Measurements from ENCODE around the gene SMIM38. TPM values are rescaled to one million over a fixed set of nuclear protein-coding genes. Genes with fewer than 3 reads are reported as not detected.
A peak's percentile ranks its signal among the peaks of the same experiment; 100 is the strongest.

Gene SMIM38
- total and polyA plus RNA-seq, 4 donors = 0.03 to 1.7 (median 0.07) TPM

DNA sequence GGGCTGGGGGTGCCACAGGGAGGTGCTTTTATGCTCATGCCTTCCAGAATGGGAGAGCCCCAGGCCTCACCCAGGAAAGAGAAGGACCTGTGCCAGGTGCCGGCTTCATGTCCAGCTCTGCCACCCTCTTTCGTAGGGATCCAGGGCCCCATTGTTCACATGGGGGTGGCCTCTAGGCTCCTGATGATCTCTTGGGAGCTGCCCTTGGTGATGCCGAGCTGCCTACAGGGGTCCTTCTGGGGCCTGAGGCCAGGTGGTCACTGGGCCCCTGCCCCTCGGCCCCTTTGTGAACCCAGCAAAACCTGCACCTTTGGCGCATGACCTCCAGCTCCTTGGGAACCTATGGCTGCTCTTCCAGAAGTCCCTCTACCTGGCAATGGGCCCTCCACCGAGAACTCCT, 41.4 kb upstream of the SMIM38 start (continued):
- no peak for TF ChIP-seq YY1 (IDR thresholded peaks at IDR 0.05)

DNA sequence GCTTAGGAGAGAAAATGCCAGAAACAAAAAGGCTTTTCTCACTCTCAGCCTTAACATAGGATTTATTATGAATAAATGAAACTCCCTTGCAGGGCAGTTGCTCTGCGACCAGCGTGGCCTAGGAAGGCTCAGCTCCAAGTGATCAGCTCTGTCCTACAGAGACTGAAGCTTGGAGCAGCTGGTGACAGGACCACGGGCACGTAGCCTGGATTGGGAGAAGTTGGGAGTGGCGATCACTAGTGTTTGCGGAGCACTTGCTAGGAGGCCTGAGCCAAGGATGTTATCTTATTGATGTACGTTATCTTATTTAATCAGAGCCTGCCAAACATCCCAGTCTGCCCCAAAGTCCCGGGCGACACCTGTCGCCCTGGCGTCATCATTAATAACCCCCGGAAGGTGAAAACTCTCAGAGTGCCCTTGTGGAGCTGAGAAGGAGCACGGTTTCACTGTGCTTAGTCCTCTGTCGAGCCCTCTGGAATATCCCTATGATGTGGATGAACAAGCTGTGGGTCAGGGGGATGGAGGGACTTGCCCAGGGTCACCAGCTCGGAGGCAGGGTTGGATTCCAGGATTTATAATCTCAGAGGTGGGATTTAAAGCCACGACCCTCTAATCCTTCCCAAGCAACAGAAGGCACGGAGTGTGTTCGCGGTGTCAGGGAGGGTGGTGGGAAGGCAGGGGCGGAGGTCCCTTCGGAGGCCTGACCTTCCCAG, 40.8 kb upstream of the SMIM38 start:
- no peak for TF ChIP-seq RAD21 (IDR thresholded peaks at IDR 0.05)
- TF ChIP-seq FOXA2 (IDR thresholded peaks at IDR 0.05) = no peak
- peak in 1 of 2 donors; percentile 10 for TF ChIP-seq RXRA (IDR thresholded peaks at IDR 0.05)
- DNase-seq (ENCODE audit: low spot score) = no peak

GRCh38 chr11:69115586-69116560, 39.9 kb upstream of the SMIM38 start:
- WGBS = 66% methylated on average over 41 of the region's 41 CpGs
- TF ChIP-seq NR2F2 (IDR thresholded peaks at IDR 0.05) (peak; percentile 16), GABPA (IDR thresholded peaks at IDR 0.05 in 1 of 2, conservative IDR thresholded peaks at IDR 0.05 in 1 of 2) (no peak), RXRA (IDR thresholded peaks at IDR 0.05) (peak in 1 of 2 donors; percentile 74), HNF4A (conservative IDR thresholded peaks at IDR 0.05) (peak in 1 of 2 donors; percentile 45), SP1 (IDR thresholded peaks at IDR 0.05) (peak; percentile 25), ATF3 (IDR thresholded peaks at IDR 0.05) (no peak), RAD21 (IDR thresholded peaks at IDR 0.05) (peak in 1 of 2 donors; percentile 21)
- TF ChIP-seq, protein P1, sequence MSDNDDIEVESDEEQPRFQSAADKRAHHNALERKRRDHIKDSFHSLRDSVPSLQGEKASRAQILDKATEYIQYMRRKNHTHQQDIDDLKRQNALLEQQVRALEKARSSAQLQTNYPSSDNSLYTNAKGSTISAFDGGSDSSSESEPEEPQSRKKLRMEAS (IDR thresholded peaks at IDR 0.05) = no peak
- TF ChIP-seq, protein P2, sequence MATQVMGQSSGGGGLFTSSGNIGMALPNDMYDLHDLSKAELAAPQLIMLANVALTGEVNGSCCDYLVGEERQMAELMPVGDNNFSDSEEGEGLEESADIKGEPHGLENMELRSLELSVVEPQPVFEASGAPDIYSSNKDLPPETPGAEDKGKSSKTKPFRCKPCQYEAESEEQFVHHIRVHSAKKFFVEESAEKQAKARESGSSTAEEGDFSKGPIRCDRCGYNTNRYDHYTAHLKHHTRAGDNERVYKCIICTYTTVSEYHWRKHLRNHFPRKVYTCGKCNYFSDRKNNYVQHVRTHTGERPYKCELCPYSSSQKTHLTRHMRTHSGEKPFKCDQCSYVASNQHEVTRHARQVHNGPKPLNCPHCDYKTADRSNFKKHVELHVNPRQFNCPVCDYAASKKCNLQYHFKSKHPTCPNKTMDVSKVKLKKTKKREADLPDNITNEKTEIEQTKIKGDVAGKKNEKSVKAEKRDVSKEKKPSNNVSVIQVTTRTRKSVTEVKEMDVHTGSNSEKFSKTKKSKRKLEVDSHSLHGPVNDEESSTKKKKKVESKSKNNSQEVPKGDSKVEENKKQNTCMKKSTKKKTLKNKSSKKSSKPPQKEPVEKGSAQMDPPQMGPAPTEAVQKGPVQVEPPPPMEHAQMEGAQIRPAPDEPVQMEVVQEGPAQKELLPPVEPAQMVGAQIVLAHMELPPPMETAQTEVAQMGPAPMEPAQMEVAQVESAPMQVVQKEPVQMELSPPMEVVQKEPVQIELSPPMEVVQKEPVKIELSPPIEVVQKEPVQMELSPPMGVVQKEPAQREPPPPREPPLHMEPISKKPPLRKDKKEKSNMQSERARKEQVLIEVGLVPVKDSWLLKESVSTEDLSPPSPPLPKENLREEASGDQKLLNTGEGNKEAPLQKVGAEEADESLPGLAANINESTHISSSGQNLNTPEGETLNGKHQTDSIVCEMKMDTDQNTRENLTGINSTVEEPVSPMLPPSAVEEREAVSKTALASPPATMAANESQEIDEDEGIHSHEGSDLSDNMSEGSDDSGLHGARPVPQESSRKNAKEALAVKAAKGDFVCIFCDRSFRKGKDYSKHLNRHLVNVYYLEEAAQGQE (IDR thresholded peaks at IDR 0.05) = no peak
- Histone ChIP-seq H3K9ac (ENCODE audit: low read depth in 1 of 2, low read length in 2 of 2) (no peak overlapping the region), H3K27me3 (ENCODE audit: control insufficient read depth in 4 of 4, insufficient read depth in 4 of 4, low read length in 3 of 4) (no peaks in the 10 kb centered on the region), H3K9me3 (ENCODE audit: control insufficient read depth in 4 of 4, low read length in 3 of 4) (peaks cover 0 to 4% (median 0%) of the 10 kb centered on the region in 4 donors), H3K36me3 (ENCODE audit: control insufficient read depth in 4 of 4, insufficient read depth in 3 of 4, low read depth in 1 of 4, low read length in 3 of 4) (no peaks in the 10 kb centered on the region), H3K27ac (ENCODE audit: low read depth in 1 of 2, low read length in 2 of 2) (no peak overlapping the region), H3K4me3 (ENCODE audit: low read depth in 1 of 3, low read length in 3 of 3) (no peak overlapping the region), H3K4me1 (ENCODE audit: control insufficient read depth in 4 of 4, insufficient read depth in 4 of 4, low read length in 3 of 4) (peaks cover 0 to 10% (median 4%) of the 10 kb centered on the region in 4 donors)
- no peak for DNase-seq (ENCODE audit: low spot score)

More for the DNA sequence above, 40.8 kb upstream of the SMIM38 start:
- H3K4me3 ChIP-seq (ENCODE audit: low read depth in 1 of 3, low read length in 3 of 3) = no peak overlapping the region
- H3K27me3 ChIP-seq (ENCODE audit: control insufficient read depth in 4 of 4, insufficient read depth in 4 of 4, low read length in 3 of 4) = no peaks in the 10 kb centered on the region
- H3K4me1 ChIP-seq (ENCODE audit: control insufficient read depth in 4 of 4, insufficient read depth in 4 of 4, low read length in 3 of 4) = peaks cover 0 to 10% (median 4%) of the 10 kb centered on the region in 4 donors
- whole genome bisulfite sequencing = 57% methylated on average over 21 of the region's 21 CpGs
- H3K27ac ChIP-seq (ENCODE audit: low read depth in 1 of 2, low read length in 2 of 2) = no peak overlapping the region
- peaks cover 0 to 4% (median 0%) of the 10 kb centered on the region in 4 donors for H3K9me3 ChIP-seq (ENCODE audit: control insufficient read depth in 4 of 4, low read length in 3 of 4)
- H3K9ac ChIP-seq (ENCODE audit: low read depth in 1 of 2, low read length in 2 of 2) = no peak overlapping the region
- no peaks in the 10 kb centered on the region for H3K36me3 ChIP-seq (ENCODE audit: control insufficient read depth in 4 of 4, insufficient read depth in 3 of 4, low read depth in 1 of 4, low read length in 3 of 4)
